Stimulated activated CD8-positive, alpha-beta memory T cell treated with anti-CD3 and anti-CD28 coated beads, Interleukin-12 subunit alpha, Interleukin-12 subunit beta, amount 100 ng/mL, for 4 hours (primary cell): ENCODE data around the gene ITSN1.
"Not testable (repeated sequence)": the region's sequence is repeated elsewhere in the genome, so short reads cannot be mapped to it uniquely, and the experiment has no call there.

Source experiments
- DNase-seq: peaks from one replicate; pipeline ENCODE4 v3.0.0-alpha.2; 2020; ENCODE audit warnings: low read depth

Gene ITSN1

GRCh38 chr21:33682992-33683627 is 40.8 kb downstream of the ITSN1 start:
- DNase-seq, result no peak

GRCh38 chr21:33684068-33684467 is 41.8 kb downstream of the ITSN1 start:
- DNase-seq, result no peak

- DNase-seq, result no peak
These were observed 42.7 kb downstream of the ITSN1 start for GRCh38 chr21:33684923-33685560.

GRCh38 chr21:33685613-33686197 is 43.4 kb downstream of the ITSN1 start:
- DNase-seq, result no peak

- no peak for DNase-seq
These were observed 44.1 kb downstream of the ITSN1 start for GRCh38 chr21:33686386-33686785.

GRCh38 chr21:33687634-33688033 is 45.3 kb downstream of the ITSN1 start:
- no peak for DNase-seq

GRCh38 chr21:33688353-33688752 is 46.1 kb downstream of the ITSN1 start:
- no peak for DNase-seq

- DNase-seq, result no peak
These were observed 48.6 kb downstream of the ITSN1 start for GRCh38 chr21:33690874-33691273.

GRCh38 chr21:33691945-33692603 is 49.8 kb downstream of the ITSN1 start:
- no peak for DNase-seq

GRCh38 chr21:33695813-33696212 is 53.5 kb downstream of the ITSN1 start:
- no peak for DNase-seq

- no peak for DNase-seq
These were observed 54.2 kb downstream of the ITSN1 start for GRCh38 chr21:33696465-33696864.

GRCh38 chr21:33698087-33698860 is 56.0 kb downstream of the ITSN1 start:
- DNase-seq, result no peak

GRCh38 chr21:33699277-33699676 is 57.0 kb downstream of the ITSN1 start:
- no peak for DNase-seq

- DNase-seq, result no peak
These were observed 58.2 kb downstream of the ITSN1 start for GRCh38 chr21:33700491-33700890.

GRCh38 chr21:33703750-33704606 is 61.7 kb downstream of the ITSN1 start:
- no peak for DNase-seq

GRCh38 chr21:33707846-33708245 is 65.5 kb downstream of the ITSN1 start:
- DNase-seq, result no peak

- no peak for DNase-seq
These were observed 66.6 kb downstream of the ITSN1 start for GRCh38 chr21:33708874-33709273.

GRCh38 chr21:33712022-33712803 is 69.9 kb downstream of the ITSN1 start:
- no peak for DNase-seq

- DNase-seq, result no peak
These were observed 78.8 kb downstream of the ITSN1 start for GRCh38 chr21:33721081-33721480.

GRCh38 chr21:33729139-33729538 is 86.8 kb downstream of the ITSN1 start:
- not testable (repeated sequence) for DNase-seq

- no peak for DNase-seq
These were observed 87.3 kb downstream of the ITSN1 start for GRCh38 chr21:33729641-33730040.
